ENCODE data around the gene SIPA1L3. TPM values are rescaled to one million over a fixed set of nuclear protein-coding genes. Genes with fewer than 3 reads are reported as not detected.
"Not testable (repeated sequence)": the region's sequence is repeated elsewhere in the genome, so short reads cannot be mapped to it uniquely, and the experiment has no call there.

The SIPA1L3 gene
- total and polyA plus RNA-seq, 10 of the 15 experiments (the other 5 are each of a cell fraction or from before 2014, with no cell fraction given), result 0.24 to 66.2 (median 19.1) TPM

DNA sequence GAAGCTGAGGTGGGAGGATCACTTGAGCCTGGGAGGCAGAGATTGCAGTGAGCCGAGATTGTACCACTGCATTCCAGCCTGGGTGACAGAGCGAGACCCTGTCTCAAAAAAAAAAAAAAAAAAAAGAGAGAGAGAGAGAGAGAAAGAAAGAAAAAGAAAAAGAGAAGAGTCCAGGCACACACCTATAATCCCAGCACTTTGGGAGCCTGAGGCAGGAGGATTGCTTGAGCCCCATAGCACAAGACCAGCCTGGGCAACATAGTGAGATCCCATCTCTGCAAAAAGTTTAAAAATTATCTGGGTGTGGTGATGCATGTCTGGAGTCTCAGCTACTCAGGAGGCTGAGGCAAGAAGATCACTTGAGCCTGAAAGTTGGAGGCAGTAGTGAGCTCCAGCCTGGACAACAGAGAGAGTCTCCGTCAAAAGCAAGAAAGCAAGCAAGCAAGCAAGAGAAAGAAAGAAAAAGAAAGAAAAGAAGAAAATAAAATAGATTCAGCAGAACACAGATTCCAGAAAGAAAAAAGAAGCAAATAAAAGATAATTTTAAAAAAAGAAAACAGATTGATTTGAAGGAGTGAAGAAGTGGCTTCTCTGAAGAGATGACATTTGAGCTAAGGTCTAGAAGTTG is 323.6 kb downstream of the SIPA1L3 start:
- BruUV-seq (replicated peaks); H3K27me3 ChIP-seq (replicated peaks in 1 of 2; ENCODE audit: control insufficient read depth in 2 of 2, insufficient read depth in 2 of 2, low read length in 1 of 2); FAIRE-seq; H3K4me3 ChIP-seq; H3K79me2 ChIP-seq (ENCODE audit: control insufficient read depth, insufficient read depth, low read length); H3K9ac ChIP-seq (ENCODE audit: control insufficient read depth, insufficient read depth, low read length); H3K9me3 ChIP-seq (replicated peaks; ENCODE audit: control insufficient read depth, insufficient read depth, low read length); H4K20me1 ChIP-seq (ENCODE audit: control insufficient read depth, insufficient read depth); DNase-seq (ENCODE audit: low read depth, low spot score); ATAC-seq; H3K4me2 ChIP-seq (ENCODE audit: control insufficient read depth, insufficient read depth); H3K27ac ChIP-seq (ENCODE audit: control insufficient read depth, insufficient read depth); H3K36me3 ChIP-seq (ENCODE audit: control insufficient read depth in 2 of 2, insufficient read depth in 2 of 2, low read length in 1 of 2); SMC1A ChIA-PET (ENCODE audit: uncharacterized antibody, unreplicated experiment); H3K4me1 ChIP-seq (ENCODE audit: control insufficient read depth, insufficient read depth, low read length); H2AFZ ChIP-seq (ENCODE audit: control insufficient read depth, low read depth, low read length): not testable (repeated sequence)
- 93% methylated on average over 1 of the region's 3 CpGs for WGBS (ENCODE audit: insufficient coverage, insufficient replicate concordance, low lambda C conversion rate, missing lambda C conversion rate)
- ChIA-PET CTCF (interaction anchor here (1.1 to 3.2 kb wide), 5 partner anchors 9 to 332 kb away, joined by 4 to 13 read pairs (median 6); no protein-coding TSS in a partner anchor), POLR2A (interaction anchor here (0.7 kb wide), 1 partner anchor 562 kb away, joined by 6 read pairs; no protein-coding TSS in a partner anchor), RAD21 (ENCODE audit: unreplicated experiment) (interaction anchor here (1.0 kb wide), 1 partner anchor 328 kb away, joined by 4 read pairs; no protein-coding TSS in a partner anchor)
- in situ Hi-C loops (cut with MboI), result loop anchor here (5.0 kb wide), 1 partner anchor 328 kb away; no protein-coding TSS in a partner anchor
- intact Hi-C loops (cut with micrococcal nuclease; ENCODE audit: unreplicated experiment), result loop anchor here (5.0 kb wide), 1 partner anchor 157 kb away; the partner anchor contains the start of genes GGN and SPRED3

DNA sequence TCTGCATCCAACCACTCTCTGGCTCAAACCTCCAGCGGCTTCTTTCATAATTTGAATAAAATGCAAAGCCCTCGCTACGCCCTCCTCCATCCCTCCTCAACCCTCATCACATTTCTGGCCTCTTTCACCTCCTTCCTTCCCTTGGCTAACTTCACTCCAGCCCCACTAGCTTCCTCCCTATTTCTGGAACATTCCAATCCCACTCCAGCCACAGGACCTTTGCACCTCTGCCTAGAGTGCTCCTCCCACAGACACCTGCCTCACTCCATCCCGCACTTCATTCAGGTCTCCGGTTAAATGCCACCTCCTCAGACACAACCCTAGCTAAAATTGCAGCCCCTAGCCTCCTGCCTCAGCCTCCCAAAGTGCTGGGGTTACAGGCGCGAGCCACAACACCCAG is 324.9 kb downstream of the SIPA1L3 start:
- no peaks in the 10 kb centered on the region for H3K36me3 ChIP-seq (ENCODE audit: control insufficient read depth in 2 of 2, insufficient read depth in 2 of 2, low read length in 1 of 2)
- in situ Hi-C loops (cut with MboI), result loop anchor here (5.0 kb wide), 1 partner anchor 330 kb away; no protein-coding TSS in a partner anchor
- no peak for ATAC-seq
- intact Hi-C loops (cut with micrococcal nuclease; ENCODE audit: unreplicated experiment), result loop anchor here (5.0 kb wide), 1 partner anchor 155 kb away; the partner anchor contains the start of genes GGN and SPRED3
- H2AFZ ChIP-seq (ENCODE audit: control insufficient read depth, low read depth, low read length), result no peak overlapping the region
- RAD21 ChIA-PET (ENCODE audit: unreplicated experiment), result no interaction called here
- H3K79me2 ChIP-seq (ENCODE audit: control insufficient read depth, insufficient read depth, low read length), result no peaks in the 10 kb centered on the region
- no peak overlapping the region for H3K9ac ChIP-seq (ENCODE audit: control insufficient read depth, insufficient read depth, low read length)
- FAIRE-seq, result no peak
- SMC1A ChIA-PET (ENCODE audit: uncharacterized antibody, unreplicated experiment), result interaction anchor here (1.3 kb wide), 1 partner anchor 99 kb away, joined by 3 read pairs; no protein-coding TSS in a partner anchor
- H3K9me3 ChIP-seq (replicated peaks; ENCODE audit: control insufficient read depth, insufficient read depth, low read length), result no peaks in the 10 kb centered on the region
- H3K4me1 ChIP-seq (ENCODE audit: control insufficient read depth, insufficient read depth, low read length), result no peaks in the 10 kb centered on the region
- CTCF ChIA-PET, result interaction anchor here (0.7 to 3.2 kb wide), 4 partner anchors 8 to 621 kb away, joined by 3 to 13 read pairs (median 7); no protein-coding TSS in a partner anchor
- TF ChIP-seq BACH1 (IDR thresholded peaks at IDR 0.05; ENCODE audit: borderline replicate concordance) (no peak), IKZF2 (IDR thresholded peaks at IDR 0.05) (no peak), EZH2 (IDR thresholded peaks at IDR 0.05; ENCODE audit: borderline replicate concordance, control insufficient read depth, low read depth, low read length) (no peak), CHD1 (IDR thresholded peaks at IDR 0.05; ENCODE audit: low read depth, low read length) (no peak), NFYB (IDR thresholded peaks at IDR 0.05; ENCODE audit: insufficient read depth, low read depth, low read length) (no peak), FOXM1 (IDR thresholded peaks at IDR 0.05; ENCODE audit: low read depth, low read length) (no peak), FOS (IDR thresholded peaks at IDR 0.05; ENCODE audit: borderline replicate concordance, extremely low read depth, insufficient read length) (no peak), STAT3 (IDR thresholded peaks at IDR 0.05; ENCODE audit: low read depth, low read length) (no peak), PAX8 (IDR thresholded peaks at IDR 0.05) (no peak), TCF12 (IDR thresholded peaks at IDR 0.05; ENCODE audit: low read depth, low read length) (no peak), DPF2 (IDR thresholded peaks at IDR 0.05) (no peak), SUZ12 (IDR thresholded peaks at IDR 0.05; ENCODE audit: unreplicated experiment) (no peak), NBN (IDR thresholded peaks at IDR 0.05) (no peak), HDGF (IDR thresholded peaks at IDR 0.05) (no peak), ZNF384 (IDR thresholded peaks at IDR 0.05; ENCODE audit: borderline replicate concordance, low read depth, low read length) (no peak), SIN3A (IDR thresholded peaks at IDR 0.05; ENCODE audit: low read depth, low read length) (no peak), MEF2B (IDR thresholded peaks at IDR 0.05; ENCODE audit: partially characterized antibody, poor library complexity, severe bottlenecking) (no peak), NR2F1 (conservative IDR thresholded peaks at IDR 0.05) (no peak), ETV6 (conservative IDR thresholded peaks at IDR 0.05 in 1 of 2, IDR thresholded peaks at IDR 0.05 in 1 of 2; ENCODE audit: borderline replicate concordance in 1 of 2, low read depth in 1 of 2) (no peak)
- H3K4me2 ChIP-seq (ENCODE audit: control insufficient read depth, insufficient read depth), result no peak overlapping the region
- H4K20me1 ChIP-seq (ENCODE audit: control insufficient read depth, insufficient read depth), result no peaks in the 10 kb centered on the region
- H3K4me3 ChIP-seq, result no peak overlapping the region
- BruUV-seq (replicated peaks), result no TSS peak
- 59% methylated on average over 7 of the region's 7 CpGs for WGBS (ENCODE audit: insufficient coverage, insufficient replicate concordance, low lambda C conversion rate, missing lambda C conversion rate)
- POLR2A ChIA-PET, result no interaction called here
- DNase-seq (ENCODE audit: low read depth, low spot score), result no peak
- no peak overlapping the region for H3K27ac ChIP-seq (ENCODE audit: control insufficient read depth, insufficient read depth)
- peaks cover 6 to 8% of the 10 kb centered on the region in 2 experiments; a peak in 3 of 4 replicates for H3K27me3 ChIP-seq (replicated peaks in 1 of 2; ENCODE audit: control insufficient read depth in 2 of 2, insufficient read depth in 2 of 2, low read length in 1 of 2)

Data from GM12878 (cell line).